Left ventricle myocardium inferior (tissue), 1 donor: ENCODE measurements around the gene INTU. TPM values are rescaled to one million over a fixed set of nuclear protein-coding genes. Genes with fewer than 3 reads are reported as not detected.

ENCODE experiments used
- DNase-seq: peaks from one replicate; pipeline ENCODE4 v3.0.0-alpha.2; 2020
- H3K27ac ChIP-seq: fragments of 200-600 bp; replicated peaks from 2 replicates; pipeline ENCODE4 v1.8.0; 2021
- H3K27me3 ChIP-seq: fragments of 200-600 bp; 2 replicates; pipeline ENCODE4 v1.8.0; 2021; ENCODE audit warnings: low read depth
- H3K36me3 ChIP-seq: fragments of 200-600 bp; 2 replicates; pipeline ENCODE4 v1.8.0; 2021
- H3K4me1 ChIP-seq: fragments of 200-600 bp; 2 replicates; pipeline ENCODE4 v1.8.0; 2021
- H3K4me3 ChIP-seq: fragments of 200-600 bp; 2 replicates; pipeline ENCODE4 v1.8.0; 2021; ENCODE audit warnings: mild to moderate bottlenecking, moderate library complexity
- H3K9me3 ChIP-seq: fragments of 200-600 bp; replicated peaks from 2 replicates; pipeline ENCODE4 v1.8.0; 2021
- intact Hi-C: fragments of 100-400 bp; cut with micrococcal nuclease; formaldehyde crosslinking; loops from one replicate; pipeline ENCODE4 v1.11.0; 2022
- total RNA-seq: library from RNA; stranded (reverse); fragmentation: NEBNext Ultra II Directional; extraction: Animal tissue kit (Norgen Biotek cat#: 25700); gene quantifications from one replicate; pipeline ENCODE4 v1.2.1, GENCODE V29; 2021
- TF ChIP-seq, protein P1 (sequence below): fragments of 200-600 bp; IDR thresholded peaks from 2 replicates; pipeline ENCODE4 v1.8.0; 2021; ENCODE audit warnings: antibody characterized with exemption, mild to moderate bottlenecking, borderline replicate concordance
- donor health status: DM: no; HTN: yes; CAD: no; lungs with severe emphysema.

The INTU gene
- total RNA-seq, 1 donor from 2014 or later, result 5.2 TPM

DNA sequence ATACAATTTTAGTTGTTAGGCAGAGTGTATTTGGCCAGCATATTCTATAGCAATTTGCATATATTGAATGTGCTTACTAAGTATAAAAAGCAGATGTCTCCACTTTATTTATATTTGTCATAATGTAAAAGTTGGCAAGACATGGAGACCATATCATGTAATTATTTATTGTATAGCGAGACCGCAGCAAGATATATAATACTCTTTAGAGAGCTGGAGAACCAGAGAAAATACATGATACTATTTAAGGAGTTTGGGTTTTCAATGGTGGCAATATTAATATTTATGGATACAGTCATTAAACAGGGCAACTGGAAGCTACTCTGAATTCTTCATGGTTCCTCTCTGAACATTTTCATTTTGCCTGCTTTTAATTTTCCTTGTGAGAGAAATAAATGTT, 35.0 kb downstream of the INTU start:
- no peaks in the 10 kb centered on the region for H3K27me3 ChIP-seq
- no peaks in the 10 kb centered on the region for H3K36me3 ChIP-seq
- H3K9me3 ChIP-seq, result no peaks in the 10 kb centered on the region
- no peak for DNase-seq
- H3K27ac ChIP-seq, result no peak overlapping the region
- intact Hi-C loops, result no loop called here
- no peak overlapping the region for H3K4me3 ChIP-seq
- TF ChIP-seq, protein P1, sequence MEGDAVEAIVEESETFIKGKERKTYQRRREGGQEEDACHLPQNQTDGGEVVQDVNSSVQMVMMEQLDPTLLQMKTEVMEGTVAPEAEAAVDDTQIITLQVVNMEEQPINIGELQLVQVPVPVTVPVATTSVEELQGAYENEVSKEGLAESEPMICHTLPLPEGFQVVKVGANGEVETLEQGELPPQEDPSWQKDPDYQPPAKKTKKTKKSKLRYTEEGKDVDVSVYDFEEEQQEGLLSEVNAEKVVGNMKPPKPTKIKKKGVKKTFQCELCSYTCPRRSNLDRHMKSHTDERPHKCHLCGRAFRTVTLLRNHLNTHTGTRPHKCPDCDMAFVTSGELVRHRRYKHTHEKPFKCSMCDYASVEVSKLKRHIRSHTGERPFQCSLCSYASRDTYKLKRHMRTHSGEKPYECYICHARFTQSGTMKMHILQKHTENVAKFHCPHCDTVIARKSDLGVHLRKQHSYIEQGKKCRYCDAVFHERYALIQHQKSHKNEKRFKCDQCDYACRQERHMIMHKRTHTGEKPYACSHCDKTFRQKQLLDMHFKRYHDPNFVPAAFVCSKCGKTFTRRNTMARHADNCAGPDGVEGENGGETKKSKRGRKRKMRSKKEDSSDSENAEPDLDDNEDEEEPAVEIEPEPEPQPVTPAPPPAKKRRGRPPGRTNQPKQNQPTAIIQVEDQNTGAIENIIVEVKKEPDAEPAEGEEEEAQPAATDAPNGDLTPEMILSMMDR, result no peak
- H3K4me1 ChIP-seq, result no peaks in the 10 kb centered on the region

- Histone ChIP-seq H3K27me3 (no peaks in the 10 kb centered on the region), H3K36me3 (no peaks in the 10 kb centered on the region), H3K4me1 (no peaks in the 10 kb centered on the region), H3K27ac (no peak overlapping the region), H3K9me3 (no peaks in the 10 kb centered on the region), H3K4me3 (no peak overlapping the region)
- TF ChIP-seq, protein P1, result no peak
- intact Hi-C loops, result no loop called here
- no peak for DNase-seq
Observed at GRCh38 chr4:127668770-127669169, 36.0 kb downstream of the INTU start.

GRCh38 chr4:127669691-127670090, 36.9 kb downstream of the INTU start:
- TF ChIP-seq, protein P1, result no peak
- intact Hi-C loops, result no loop called here
- Histone ChIP-seq H3K9me3 (no peaks in the 10 kb centered on the region), H3K4me1 (no peaks in the 10 kb centered on the region), H3K27ac (no peak overlapping the region), H3K27me3 (no peaks in the 10 kb centered on the region), H3K36me3 (no peaks in the 10 kb centered on the region), H3K4me3 (no peak overlapping the region)
- no peak for DNase-seq

GRCh38 chr4:127672111-127672510, 39.4 kb downstream of the INTU start:
- TF ChIP-seq, protein P1, result no peak
- H3K27me3 ChIP-seq, result no peaks in the 10 kb centered on the region
- H3K27ac ChIP-seq, result no peak overlapping the region
- H3K4me3 ChIP-seq, result no peak overlapping the region
- no peak for DNase-seq
- intact Hi-C loops, result no loop called here
- H3K36me3 ChIP-seq, result peaks cover 3% of the 10 kb centered on the region
- H3K9me3 ChIP-seq, result no peaks in the 10 kb centered on the region
- no peaks in the 10 kb centered on the region for H3K4me1 ChIP-seq

DNA sequence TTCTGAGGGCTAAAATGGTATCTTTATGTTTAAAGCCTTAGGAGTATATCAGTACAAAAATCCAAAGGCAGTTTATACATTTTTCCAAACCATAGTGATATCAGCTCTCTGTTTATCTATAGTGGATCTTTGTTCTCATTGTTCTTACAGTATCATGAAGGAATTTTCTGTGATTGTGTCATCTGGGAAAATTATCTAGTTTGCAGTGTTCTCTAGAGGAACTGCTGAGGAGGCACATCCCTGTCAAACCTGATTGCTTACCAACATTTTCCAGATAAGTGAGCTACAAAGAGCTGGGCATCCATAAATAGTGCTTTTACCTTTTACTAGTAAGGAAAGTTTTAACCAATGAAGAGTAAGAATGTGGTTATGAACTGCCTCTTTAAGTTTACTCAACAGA, 52.5 kb downstream of the INTU start:
- Histone ChIP-seq H3K4me3 (no peak overlapping the region), H3K9me3 (no peaks in the 10 kb centered on the region), H3K27me3 (no peaks in the 10 kb centered on the region), H3K27ac (no peak overlapping the region), H3K36me3 (peaks cover 24% of the 10 kb centered on the region), H3K4me1 (no peaks in the 10 kb centered on the region)
- TF ChIP-seq, protein P1, result no peak
- no peak for DNase-seq
- intact Hi-C loops, result no loop called here

DNA sequence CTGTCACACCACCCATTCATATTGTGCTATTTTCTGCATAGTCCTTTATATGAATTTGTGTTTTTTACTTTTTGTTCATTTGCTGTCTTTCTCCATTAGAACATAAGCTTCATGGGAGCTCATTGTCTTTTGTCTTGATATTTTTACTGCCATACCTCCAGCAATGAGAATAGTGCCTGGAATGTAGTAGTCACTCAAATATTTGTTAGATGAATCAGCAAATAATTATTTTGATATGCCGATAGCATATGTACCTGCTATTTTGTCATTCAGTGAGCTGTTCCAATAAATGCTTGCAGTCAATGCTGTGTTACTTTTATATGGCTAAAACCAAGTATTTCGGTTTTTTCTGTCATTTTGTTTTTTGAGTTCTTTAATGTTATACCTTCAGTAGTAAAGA, 53.9 kb downstream of the INTU start:
- Histone ChIP-seq H3K4me3 (no peak overlapping the region), H3K27me3 (no peaks in the 10 kb centered on the region), H3K9me3 (no peaks in the 10 kb centered on the region), H3K4me1 (no peaks in the 10 kb centered on the region), H3K36me3 (peaks cover 31% of the 10 kb centered on the region), H3K27ac (no peak overlapping the region)
- TF ChIP-seq, protein P1, result no peak
- intact Hi-C loops, result no loop called here
- DNase-seq, result no peak
